Activated T-cell treated with anti-CD3 and anti-CD28 coated beads for 48 hours (primary cell): ENCODE data around the gene PKN3.
A peak's percentile ranks its signal among the peaks of the same experiment; 100 is the strongest.
"Not testable (repeated sequence)": the region's sequence is repeated elsewhere in the genome, so short reads cannot be mapped to it uniquely, and the experiment has no call there.

Source experiments
- DNase-seq: peaks from one replicate; pipeline ENCODE4 v3.0.0-alpha.2; 2020; ENCODE audit warnings: low read depth

Gene PKN3

DNA sequence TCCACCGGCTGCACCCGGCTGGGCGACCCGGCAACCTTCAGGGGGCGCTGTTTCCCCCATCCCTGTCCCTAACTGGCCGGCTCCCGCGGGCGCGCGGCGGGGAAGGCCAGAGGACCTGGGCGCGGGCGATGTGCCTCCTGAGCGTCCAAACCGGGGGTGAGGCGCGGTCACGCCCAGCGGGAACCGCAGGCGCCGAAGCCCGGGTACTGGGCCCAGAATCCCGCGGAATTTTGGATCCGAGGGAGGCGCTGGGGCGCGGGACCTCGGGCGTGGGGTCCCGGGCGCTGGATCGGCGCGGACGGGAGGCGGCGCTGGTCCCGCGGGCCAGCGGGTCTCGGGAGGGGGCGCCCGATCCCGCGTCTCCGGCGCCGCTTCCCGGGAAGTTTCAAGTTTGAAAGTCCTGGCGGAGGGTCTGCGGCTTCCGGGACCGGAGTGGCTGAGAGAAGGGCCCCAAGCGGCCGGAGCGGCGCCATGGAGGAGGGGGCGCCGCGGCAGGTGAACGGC is at the start of gene PKN3:
Gene PKN3 (plus strand): TSS at position 59 of the 504 bp plus-strand sequence. CDS start 413 bp downstream, at position 472.
- peak; percentile 91 for DNase-seq

GRCh38 chr9:128653908-128654307 is 48.4 kb upstream of the PKN3 start:
- DNase-seq = no peak

DNA sequence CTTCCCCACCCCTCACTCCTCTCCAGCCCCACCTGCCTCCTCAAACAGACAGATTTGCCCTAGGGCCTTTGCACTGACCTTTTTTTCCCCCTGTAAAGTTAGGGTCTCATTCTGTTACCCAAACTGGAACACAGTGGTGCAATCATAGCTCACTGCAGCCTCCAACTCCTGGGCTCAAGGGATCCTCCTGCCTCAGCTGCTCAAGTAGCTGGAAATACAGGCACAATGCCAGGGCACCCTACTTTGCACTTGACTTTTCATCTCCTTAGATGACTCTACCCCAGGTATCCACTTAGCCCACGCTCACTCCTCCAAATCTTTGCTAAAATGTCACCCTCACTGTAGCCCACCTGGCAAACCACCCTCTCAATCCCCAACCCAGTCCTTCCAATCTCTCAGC is 47.8 kb upstream of the PKN3 start:
- DNase-seq = no peak

DNA sequence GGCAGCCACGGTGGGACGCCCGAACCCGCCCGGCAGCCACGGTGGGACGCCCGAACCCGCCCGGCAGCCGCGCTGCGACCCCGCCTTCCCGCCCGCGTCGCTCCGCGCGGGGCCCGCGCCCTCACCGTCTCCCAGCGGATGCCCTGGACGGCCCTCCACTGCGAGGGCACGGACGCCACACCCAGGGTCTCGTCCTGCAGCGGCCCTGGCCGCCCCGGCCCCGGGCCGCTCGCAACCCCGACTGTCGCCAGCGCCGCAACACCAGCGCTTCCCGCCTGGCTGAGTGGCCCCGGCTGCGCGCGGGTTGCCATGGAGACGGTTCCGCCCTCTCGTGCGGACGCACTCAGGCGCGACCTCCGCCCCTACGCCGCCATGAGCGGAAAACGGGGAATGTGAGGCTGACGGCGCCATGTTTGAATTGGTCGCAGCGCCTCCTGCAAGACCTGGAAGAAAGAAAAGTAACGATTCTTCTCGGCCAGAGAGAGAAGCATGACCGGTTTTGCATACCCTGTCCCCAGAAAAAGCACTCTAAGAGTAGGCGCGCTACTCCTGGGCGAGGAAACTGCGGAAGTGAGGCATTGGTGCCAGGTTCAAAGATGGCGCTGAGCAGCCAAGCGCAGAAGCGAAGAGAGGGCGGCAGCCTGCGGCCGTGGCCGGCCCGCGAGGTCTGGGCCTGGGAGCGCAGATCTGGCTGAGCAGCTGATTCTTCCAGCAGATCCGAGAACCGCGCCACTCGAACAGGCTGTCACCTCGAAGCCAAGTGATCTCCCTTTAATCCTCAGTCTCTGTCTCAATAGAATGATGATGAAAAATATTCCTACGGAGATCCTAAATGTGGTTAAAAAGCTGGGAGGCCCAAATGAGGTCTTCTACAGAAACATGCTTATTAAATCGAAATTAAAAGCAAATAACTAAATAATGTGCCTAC is 45.6 kb upstream of the PKN3 start, which contains the start of gene DYNC2I2:
Gene DYNC2I2 (minus strand): TSS at position 432 of the 928 bp plus-strand sequence. CDS start 121 bp downstream, at position 311.
- peak; percentile 95 for DNase-seq

DNA sequence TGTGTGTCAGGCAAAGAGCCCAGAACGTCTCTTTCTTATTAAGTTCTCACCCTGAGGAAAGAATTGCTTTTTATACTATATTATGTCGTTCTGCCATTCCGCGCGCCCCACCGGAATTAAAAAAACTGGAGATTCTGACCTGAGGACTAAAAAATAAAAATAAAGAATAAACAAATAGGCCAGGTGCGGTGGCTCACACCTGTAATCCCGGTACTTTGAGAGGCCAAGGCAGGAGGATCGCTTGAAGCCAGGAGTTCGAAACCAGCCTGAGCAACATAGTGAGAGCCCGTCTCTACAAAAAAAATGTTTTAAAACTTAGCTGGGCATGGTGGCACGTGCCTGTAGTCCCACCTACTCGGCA is 45.0 kb upstream of the PKN3 start:
- DNase-seq = no peak

GRCh38 chr9:128657796-128658195 is 44.5 kb upstream of the PKN3 start:
- DNase-seq = no peak

DNA sequence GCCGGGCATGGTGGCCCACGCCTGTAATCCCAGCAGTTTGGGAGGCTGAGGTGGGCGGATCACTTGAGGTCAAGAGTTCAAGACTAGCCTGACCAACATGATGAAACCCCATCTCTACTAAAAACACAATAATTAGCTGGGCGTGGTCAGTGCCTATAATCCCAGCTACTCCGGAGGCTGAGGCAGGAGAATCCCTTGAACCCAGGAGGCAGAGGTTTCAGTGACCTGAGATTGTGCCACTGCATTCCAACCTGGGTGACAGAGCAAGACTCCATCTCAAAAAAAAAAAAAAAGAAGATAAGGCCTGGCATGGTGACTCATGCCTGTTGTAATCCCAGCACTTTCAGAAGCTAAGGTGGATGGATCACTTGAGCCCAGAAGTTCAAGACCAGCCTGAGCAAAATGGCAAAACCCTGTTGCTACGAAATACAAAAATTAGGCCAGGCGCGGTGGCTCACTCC is 35.8 kb upstream of the PKN3 start:
- DNase-seq = not testable (repeated sequence)

- DNase-seq = no peak
Measured at GRCh38 chr9:128669786-128670185, 32.5 kb upstream of the PKN3 start.

DNA sequence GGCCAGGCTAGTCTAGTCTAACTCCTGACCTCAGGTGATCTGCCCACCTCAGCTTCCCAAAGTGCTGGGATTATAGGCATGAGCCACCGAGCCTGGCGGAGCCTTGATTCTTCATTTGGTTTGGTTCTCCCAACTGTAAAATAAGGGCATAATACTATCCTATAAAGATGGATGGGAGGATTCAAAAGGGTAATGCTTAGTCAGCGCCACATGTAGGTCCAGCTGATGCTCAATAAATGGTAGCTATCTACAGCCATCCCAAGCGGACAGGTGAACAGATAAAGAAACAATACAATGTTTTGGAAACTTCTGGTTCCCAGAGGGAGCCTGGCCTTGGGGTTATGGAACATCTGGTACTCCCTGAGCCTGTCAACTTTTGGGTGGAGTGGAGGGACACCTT is 26.9 kb upstream of the PKN3 start:
- DNase-seq = no peak

- no peak for DNase-seq
Measured at GRCh38 chr9:128677794-128678193, 24.5 kb upstream of the PKN3 start.

DNA sequence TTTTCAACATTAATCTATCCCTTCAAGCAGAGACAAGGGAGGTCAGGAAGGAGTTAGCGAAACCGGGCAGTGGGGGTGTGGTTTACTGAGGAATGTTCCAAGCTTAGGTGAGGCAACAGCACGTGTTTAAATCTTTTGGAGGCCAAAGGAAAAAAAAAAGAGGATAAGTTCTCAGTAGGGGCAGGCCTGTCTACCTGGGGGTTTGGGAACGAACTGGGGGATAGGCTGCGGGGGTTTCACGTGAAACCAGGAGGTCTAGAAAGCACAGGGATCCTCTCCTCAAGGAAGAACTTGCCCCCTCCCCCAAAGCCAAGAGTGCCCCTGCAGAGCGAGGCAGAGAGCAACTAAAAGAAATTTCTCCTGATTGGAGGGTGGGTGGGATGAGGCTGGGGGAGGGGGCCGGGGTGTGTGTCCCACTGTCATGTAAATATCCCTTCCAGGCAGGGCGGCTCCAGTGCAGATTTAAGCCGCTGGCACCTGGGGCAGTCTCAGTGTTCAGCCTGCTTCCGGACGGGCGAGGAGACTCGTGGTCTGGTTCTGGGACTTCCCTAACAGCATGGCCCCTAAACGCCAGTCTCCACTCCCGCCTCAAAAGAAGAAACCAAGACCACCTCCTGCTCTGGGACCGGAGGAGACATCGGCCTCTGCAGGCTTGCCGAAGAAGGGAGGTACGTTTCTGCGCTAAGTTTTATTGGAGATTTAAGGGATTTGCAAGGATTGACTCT is 18.8 kb upstream of the PKN3 start:
- DNase-seq = no peak

- no peak for DNase-seq
Measured at GRCh38 chr9:128684065-128684324, 18.3 kb upstream of the PKN3 start.

DNA sequence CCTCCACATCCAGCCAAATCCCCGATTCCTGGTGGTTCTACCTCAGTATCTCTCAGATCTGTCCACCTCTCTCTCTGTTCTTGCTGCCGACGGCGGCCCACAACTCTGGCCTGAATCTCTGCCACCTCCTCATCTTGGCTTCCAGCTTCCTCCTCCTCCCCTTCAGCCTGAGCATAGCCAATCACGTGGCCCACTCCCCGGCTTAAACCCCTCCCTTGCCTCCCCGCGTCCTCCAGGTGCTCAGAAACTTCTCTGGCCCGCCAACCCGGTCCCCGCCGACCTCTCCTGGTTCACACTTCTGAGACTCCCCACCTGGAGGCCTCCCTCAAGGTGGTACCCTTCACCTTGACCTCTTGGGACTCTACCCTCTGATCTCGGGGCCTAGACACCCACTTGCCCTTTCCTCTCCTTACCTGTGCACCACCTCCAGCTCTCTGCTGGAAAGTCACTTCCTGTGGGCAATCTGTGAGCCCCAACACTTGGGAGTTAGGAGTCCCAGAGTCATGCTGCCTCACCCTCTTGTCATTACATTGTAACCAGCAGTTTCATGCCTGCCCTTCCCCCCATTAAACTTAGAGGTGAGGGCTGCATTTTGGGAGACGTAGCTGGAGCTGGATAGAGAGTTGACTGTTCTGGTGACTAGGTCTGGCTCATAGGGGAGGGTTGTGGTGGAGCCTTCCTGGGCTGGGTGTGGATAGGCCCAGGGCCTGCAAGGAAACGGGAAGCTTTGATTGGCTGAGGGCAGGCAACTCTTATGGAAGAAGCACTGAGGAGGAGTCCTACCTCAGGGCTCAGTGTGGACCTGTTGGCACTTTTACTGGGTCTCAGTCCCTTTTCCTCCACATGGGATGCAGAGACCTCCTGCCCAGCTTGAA is 17.7 kb upstream of the PKN3 start:
- DNase-seq = peak; percentile 72

DNA sequence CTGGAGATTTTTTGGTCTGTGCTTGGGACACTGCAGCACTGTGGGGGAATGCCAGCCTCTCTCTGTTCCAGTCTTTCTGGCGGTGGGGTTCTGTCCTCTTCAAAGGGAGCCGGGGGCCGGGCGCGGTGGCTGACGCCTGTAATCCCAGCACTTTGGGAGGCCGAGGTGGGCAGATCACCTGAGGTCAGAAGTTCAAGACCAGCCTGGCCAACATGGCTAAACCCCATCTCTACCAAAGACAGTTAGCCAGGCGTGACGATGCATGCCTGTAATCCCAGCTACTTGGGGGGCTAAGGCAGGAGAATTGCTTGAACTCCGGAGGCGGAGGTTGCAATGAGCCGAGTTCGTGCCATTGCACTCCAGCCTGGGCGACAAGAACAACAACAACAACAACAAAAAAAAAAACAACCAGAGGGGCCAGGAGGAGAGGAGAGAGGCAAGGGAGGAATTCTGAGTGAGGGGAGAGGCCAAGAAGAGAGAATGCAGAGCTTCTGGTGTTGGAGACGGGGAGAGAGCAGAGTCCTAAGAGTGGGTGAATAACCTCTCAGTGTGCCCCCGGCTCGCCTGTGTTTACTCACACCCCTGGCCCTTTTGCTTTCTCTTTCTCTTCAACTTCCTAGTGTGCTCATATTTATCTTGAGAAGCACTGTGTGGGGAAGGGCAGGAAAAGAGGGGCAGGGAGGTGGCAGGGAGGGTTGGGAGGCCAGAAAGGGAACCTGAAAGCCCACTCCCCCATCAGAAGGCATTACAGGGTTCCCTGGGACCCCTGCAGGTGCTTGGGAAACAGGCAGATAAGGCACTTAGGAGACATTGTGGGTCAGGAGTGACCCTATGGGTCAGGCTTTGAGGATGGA is 16.4 kb upstream of the PKN3 start:
- DNase-seq = no peak

DNA sequence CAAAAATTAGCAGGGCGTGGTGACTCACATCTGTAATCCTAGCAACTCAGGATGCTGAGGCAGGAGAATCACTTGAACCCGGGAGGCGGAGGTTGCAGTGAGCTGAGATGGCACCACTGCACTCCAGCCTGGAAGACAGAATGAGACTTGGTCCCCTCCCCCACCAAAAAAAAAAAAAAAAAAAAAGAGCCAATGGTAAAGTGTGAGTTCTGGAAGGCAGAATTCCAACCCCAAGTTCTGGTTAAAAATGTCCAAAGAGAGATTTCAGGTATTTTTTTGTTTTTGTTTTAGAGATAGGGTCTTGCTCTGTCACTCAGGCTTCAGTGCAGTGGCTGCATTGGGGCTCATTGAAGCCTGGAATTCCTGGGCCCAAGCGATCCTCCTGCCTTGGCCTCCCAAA is 14.8 kb upstream of the PKN3 start:
- no peak for DNase-seq

DNA sequence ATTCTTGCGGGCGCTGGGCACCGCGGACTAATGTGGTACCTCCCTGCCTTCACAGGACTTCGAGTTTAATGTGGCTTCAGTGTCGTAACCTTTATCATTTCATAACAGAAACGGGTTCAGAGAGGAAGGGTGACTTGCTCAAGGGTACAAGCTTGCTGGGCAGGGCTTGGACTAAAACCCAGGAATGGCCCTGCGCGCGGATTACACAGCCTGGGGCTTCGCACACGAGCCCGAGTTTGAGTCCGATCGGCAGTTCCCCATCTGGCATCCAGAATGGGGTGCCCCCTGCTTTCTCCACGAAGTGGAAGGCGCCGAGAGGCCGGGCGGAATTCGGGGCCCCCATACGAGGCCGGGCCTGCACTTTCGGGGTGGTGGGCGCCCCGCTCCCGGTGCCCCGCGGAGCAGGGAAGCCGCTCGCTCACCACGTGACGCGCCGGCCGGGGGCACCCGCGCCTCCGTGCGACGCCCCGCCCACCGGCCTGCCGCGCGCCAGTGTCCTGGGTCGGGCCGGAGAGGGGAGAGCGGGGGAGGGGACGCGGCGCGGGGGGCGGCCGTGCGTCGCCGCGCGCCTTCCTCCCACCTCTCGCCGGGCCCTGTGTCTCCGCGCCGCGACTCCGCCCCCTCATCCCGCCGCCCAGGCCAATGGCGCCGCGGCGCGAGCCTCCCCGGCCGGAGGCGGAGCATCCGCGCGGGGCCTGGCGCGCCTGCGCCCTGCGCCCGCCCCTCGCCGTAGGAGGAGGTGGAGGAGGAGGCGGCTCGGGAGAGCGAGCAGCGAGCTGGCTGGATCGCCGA is 13.6 kb upstream of the PKN3 start, which contains the start of gene SET:
Gene SET (plus strand): TSS at position 722 of the 792 bp plus-strand sequence. CDS start 361 bp downstream, outside the sequence.
- peak; percentile 96 for DNase-seq

DNA sequence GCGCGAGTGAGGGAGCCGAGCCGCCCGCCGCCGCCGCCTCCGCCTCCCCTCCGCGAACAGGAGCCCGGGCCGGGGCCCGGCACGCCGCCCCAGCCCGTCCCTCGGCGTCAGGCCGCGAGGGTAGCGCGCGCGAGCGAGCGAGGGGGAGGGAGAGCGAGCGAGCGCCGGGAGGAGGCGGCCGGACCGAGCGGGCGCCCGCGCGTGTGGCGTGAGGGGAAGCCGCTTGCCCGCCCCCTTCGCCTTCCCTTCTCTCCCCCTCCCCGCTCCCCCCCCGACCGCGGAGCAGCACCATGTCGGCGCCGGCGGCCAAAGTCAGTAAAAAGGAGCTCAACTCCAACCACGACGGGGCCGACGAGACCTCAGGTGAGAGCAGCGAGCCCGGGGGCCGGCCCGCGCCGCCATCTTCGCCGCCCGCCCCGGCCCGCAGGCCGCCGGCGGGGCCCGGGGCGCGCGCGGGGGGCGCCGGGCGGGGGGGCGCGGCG is 13.0 kb upstream of the PKN3 start:
- no peak for DNase-seq

- DNase-seq = no peak
Measured at GRCh38 chr9:128689820-128690683, 12.3 kb upstream of the PKN3 start.

- DNase-seq = no peak
Measured at GRCh38 chr9:128690684-128691034, 11.6 kb upstream of the PKN3 start.
